ENCODE measurements around the gene AXIN1.

The AXIN1 gene

DNA sequence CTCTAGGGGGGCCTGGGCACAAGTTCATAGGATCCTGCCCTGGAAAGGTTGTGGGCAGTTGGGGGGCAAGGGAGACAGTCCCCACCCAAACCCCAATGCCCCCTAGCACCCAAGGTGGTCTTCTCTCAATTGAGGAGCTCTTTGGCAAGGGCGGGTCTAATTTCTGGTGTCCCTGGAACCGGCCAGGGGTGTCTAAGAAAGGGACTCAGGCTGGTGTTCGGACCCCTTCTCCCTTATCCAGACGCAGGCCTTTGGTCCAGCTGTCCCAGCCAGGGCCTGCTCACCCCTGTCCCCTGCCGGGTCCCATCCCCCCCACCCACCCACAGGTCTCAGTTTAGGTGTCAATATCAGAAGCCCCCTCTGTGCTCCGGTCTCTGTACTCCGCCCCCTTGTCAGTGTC lies 73.0 kb downstream of the AXIN1 start:
- TF ChIP-seq, protein P1, sequence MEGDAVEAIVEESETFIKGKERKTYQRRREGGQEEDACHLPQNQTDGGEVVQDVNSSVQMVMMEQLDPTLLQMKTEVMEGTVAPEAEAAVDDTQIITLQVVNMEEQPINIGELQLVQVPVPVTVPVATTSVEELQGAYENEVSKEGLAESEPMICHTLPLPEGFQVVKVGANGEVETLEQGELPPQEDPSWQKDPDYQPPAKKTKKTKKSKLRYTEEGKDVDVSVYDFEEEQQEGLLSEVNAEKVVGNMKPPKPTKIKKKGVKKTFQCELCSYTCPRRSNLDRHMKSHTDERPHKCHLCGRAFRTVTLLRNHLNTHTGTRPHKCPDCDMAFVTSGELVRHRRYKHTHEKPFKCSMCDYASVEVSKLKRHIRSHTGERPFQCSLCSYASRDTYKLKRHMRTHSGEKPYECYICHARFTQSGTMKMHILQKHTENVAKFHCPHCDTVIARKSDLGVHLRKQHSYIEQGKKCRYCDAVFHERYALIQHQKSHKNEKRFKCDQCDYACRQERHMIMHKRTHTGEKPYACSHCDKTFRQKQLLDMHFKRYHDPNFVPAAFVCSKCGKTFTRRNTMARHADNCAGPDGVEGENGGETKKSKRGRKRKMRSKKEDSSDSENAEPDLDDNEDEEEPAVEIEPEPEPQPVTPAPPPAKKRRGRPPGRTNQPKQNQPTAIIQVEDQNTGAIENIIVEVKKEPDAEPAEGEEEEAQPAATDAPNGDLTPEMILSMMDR (conservative IDR thresholded peaks at IDR 0.05; ENCODE audit: low read length), result no peak
- H3K4me3 ChIP-seq (ENCODE audit: low read length), result no peak overlapping the region
- no peak for DNase-seq (ENCODE audit: low read depth)

DNA sequence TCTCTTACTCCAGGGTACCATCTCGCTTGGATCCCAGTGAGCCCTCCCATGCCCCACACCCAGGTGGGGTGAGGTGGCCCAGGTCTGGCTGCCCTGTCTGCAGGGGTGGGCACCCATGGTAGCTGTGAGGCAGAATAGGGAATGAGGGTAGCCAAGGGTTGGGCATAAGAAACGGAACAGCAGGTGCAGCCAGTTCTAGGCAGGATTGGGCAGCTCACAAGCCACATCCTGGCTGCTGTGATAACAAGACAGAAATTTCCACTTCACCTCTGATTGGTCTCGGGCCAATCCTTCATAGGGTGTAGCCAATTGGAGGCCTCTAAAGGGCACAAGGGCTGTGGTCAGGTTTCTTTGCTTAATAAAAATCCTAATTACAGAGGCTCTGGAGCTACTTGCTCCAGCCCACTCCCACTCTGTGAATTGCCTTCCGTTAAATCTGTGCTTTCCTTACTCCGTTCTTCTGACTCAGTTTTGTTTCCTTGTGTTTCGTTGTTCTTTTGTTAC lies 73.6 kb downstream of the AXIN1 start:
- DNase-seq (ENCODE audit: low read depth), result no peak
- no peak overlapping the region for H3K4me3 ChIP-seq (ENCODE audit: low read length)
- TF ChIP-seq, protein P1 (conservative IDR thresholded peaks at IDR 0.05; ENCODE audit: low read length), result no peak

DNA sequence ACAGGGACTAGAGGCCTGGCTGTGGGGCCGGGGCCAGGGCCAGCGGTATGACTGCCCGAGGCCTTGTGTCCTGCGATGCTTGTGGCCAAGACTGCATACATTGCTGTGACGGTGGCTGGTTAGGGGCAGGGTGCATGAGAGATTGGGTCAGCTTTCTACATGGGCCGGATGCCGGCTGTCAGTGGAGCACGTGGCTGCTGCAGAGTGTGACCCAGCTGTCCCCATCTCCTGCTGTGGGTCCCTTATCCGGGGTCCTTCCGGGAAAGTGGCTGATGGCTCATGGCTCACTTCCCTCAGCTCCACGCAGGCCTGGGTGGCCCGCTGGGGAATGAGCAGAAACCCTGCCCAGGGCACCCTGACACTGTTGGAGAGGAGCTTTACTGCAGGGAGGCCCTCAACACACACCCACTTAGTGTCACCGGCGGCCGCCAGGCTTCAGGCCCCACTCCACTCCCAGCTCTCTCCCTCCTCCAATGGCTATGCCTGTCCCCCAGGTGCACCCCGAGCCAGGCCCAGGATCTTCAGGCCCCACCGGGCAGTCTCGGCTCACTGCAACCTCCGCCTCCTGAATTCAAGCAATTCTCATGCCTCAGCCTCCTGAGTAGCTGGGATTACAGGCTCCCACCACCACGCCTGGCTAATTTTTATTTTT lies 76.0 kb downstream of the AXIN1 start:
- no peak overlapping the region for H3K4me3 ChIP-seq (ENCODE audit: low read length)
- TF ChIP-seq, protein P1 (conservative IDR thresholded peaks at IDR 0.05; ENCODE audit: low read length), result no peak
- DNase-seq (ENCODE audit: low read depth), result no peak

DNA sequence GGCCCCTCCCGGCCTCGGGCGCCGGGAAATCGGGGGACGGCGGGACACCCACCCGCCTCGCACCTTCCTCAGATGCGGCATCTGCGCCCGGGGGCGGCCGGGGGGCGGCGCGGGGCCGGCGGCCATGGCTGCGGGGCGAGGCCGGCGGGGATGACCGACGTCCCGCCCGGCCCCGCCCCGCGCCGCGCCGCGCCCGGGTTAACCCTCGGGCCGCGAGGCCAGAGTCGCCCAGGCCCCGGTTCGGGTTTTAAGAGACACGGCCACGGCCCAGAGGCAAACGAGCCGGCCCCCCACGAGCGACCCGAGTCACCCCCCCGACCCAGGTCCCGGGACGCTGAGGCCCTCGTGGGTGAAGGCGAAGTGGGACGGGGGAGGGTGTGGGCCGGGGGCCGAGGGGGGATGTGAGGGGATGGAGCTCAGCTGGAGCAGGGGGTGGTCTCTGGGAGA lies 76.7 kb downstream of the AXIN1 start, which contains the start of gene RGS11:
Gene RGS11 (minus strand): TSS at position 159 of the 447 bp plus-strand sequence. CDS start 33 bp downstream, at position 126.
- no peak for DNase-seq (ENCODE audit: low read depth)
- peak within 1 kb of the TSS; percentile 53 for H3K4me3 ChIP-seq (ENCODE audit: low read length)
- TF ChIP-seq, protein P1 (conservative IDR thresholded peaks at IDR 0.05; ENCODE audit: low read length), result no peak

DNA sequence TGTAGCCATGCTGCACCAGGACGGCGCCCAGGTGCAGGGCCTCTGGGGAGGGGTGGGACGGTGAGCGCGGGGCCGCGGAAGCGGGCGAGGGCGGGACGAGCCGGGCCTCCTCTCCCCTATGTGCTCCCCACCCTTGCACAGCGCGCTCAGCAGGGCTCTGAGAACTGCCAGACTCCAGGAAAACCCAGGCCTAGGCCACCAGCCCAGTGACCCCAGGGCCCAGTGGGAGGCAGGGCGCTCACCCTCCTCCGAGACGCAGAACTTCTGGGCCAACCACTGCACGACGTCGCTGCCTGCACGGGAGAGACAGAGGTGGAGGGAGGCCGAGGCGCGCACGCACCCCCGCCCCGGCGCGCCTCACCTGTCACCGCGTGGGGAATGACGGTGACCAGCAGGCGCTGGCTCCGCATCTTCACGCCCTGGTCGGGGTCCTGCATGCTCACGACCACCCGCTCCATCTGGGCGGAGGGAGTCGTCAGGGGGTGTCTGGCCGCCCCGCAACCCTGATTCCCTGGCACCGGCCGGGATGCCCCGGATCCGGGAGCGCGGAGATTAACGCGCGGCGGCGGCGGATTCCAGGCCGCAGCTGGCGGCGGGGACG lies 77.4 kb downstream of the AXIN1 start:
- TF ChIP-seq, protein P1 (conservative IDR thresholded peaks at IDR 0.05; ENCODE audit: low read length), result no peak
- DNase-seq (ENCODE audit: low read depth), result no peak
- H3K4me3 ChIP-seq (ENCODE audit: low read length), result peak overlapping the region; percentile 53

DNA sequence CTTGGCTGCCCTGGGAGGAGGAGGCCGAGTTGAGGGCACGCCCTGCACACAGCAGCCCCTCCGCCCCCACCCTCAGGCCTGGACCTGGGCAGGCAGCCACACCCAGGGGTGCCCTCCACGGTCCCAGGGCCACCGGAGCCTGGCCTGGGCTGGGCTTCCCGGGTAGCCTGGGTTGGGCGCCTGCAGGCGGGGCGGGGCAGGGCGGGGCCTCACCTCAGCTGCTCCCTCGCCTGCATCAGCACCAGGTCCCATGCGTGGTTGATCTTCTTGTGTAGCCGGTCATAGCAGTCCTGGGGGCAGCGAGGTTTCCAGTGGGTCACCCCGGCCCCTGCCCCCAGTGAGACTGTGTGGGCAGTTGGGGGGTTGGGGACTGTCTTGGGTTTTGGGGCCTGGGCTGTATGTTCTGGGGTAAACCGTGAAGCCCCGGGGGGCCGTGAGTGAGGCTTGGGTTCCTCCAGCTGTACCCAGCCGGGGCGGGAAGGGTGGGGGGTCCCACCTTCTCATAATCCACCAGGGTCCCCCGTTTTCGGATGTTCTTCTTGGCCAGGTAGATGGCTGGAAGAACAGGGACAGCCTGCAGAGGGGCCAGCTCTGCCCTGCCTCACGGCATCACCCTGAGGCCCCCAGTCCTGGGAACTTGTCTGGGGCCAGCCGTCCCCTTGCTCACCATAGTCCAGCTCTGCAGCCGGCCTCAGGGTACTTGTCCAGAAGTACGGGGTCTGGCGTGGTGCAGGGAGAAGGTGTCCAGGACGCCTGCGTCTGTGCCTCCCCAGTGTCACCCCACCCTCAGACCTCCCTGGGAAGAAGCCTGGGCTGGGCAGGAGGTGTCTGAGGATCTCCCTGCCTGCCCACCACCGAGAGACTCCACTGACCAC lies 78.7 kb downstream of the AXIN1 start:
- H3K4me3 ChIP-seq (ENCODE audit: low read length), result no peak overlapping the region
- TF ChIP-seq, protein P1 (conservative IDR thresholded peaks at IDR 0.05; ENCODE audit: low read length), result no peak
- no peak for DNase-seq (ENCODE audit: low read depth)
